Caki2 (cell line): Measurements from ENCODE around the gene LHX6. TPM values are rescaled to one million over a fixed set of nuclear protein-coding genes. Genes with fewer than 3 reads are reported as not detected.

Source experiments
- DNase-seq: peaks from one replicate; pipeline ENCODE4 v3.0.0-alpha.2; 2015; ENCODE audit warnings: low read depth
- in situ Hi-C: cut with HindIII; loops from 2 replicates; pipeline ENCODE4 v1.10.0; 2016; ENCODE audit warnings: low sequenced_read_pairs, low pct_unique_long_range_greater_than_20kb, mixed read lengths
- total RNA-seq: library from RNA; depleted of rRNA; stranded (reverse); fragments of >200 nt; shearing (Covaris generic); gene quantifications from 2 replicates; pipeline ENCODE4 v1.2.3, GENCODE V29; 2014; ENCODE audit warnings: low replicate concordance

LHX6 gene
- total RNA-seq, 1 experiment from 2014 or later = 0.74 TPM

- DNase-seq = no peak
- in situ Hi-C loops = no loop called here
Observed at GRCh38 chr9:122246666-122247065, 17.9 kb upstream of the LHX6 start.

- in situ Hi-C loops = no loop called here
- DNase-seq = no peak
Observed at GRCh38 chr9:122244349-122244748, 15.6 kb upstream of the LHX6 start.

- in situ Hi-C loops = no loop called here
- DNase-seq = no peak
Observed at GRCh38 chr9:122239722-122240121, 11.0 kb upstream of the LHX6 start.

- in situ Hi-C loops = no loop called here
Observed at GRCh38 chr9:122236681-122237080, 7.9 kb upstream of the LHX6 start.

GRCh38 chr9:122234022-122234748 lies 5.4 kb upstream of the LHX6 start:
- in situ Hi-C loops = no loop called here
- DNase-seq = no peak

More at GRCh38 chr9:122236681-122237080, 7.9 kb upstream of the LHX6 start:
- no peak for DNase-seq

- DNase-seq = no peak
- in situ Hi-C loops = no loop called here
Observed at GRCh38 chr9:122232796-122233306, 4.1 kb upstream of the LHX6 start.

GRCh38 chr9:122229485-122229837 lies 704 bp upstream of the LHX6 start:
- no peak for DNase-seq
- in situ Hi-C loops = no loop called here

- no peak for DNase-seq
- in situ Hi-C loops = no loop called here
Observed at GRCh38 chr9:122228191-122228567, 578 bp downstream of the LHX6 start.

GRCh38 chr9:122227575-122227900 lies 1.2 kb downstream of the LHX6 start:
- in situ Hi-C loops = no loop called here

GRCh38 chr9:122226758-122227574 lies 1.8 kb downstream of the LHX6 start:
- in situ Hi-C loops = no loop called here
- DNase-seq = no peak

More at GRCh38 chr9:122227575-122227900, 1.2 kb downstream of the LHX6 start:
- no peak for DNase-seq

- in situ Hi-C loops = no loop called here
- DNase-seq = no peak
Observed at GRCh38 chr9:122226142-122226757, 2.5 kb downstream of the LHX6 start.

- DNase-seq = no peak
- in situ Hi-C loops = no loop called here
Observed at GRCh38 chr9:122225312-122226141, 3.2 kb downstream of the LHX6 start.

GRCh38 chr9:122223435-122223834 lies 5.3 kb downstream of the LHX6 start:
- in situ Hi-C loops = no loop called here
- no peak for DNase-seq

GRCh38 chr9:122222791-122223190 lies 6.0 kb downstream of the LHX6 start:
- in situ Hi-C loops = no loop called here

GRCh38 chr9:122221183-122221811 lies 7.5 kb downstream of the LHX6 start:
- in situ Hi-C loops = no loop called here
- DNase-seq = no peak

More at GRCh38 chr9:122222791-122223190, 6.0 kb downstream of the LHX6 start:
- no peak for DNase-seq

- in situ Hi-C loops = no loop called here
- no peak for DNase-seq
Observed at GRCh38 chr9:122220673-122221182, 8.0 kb downstream of the LHX6 start.

- in situ Hi-C loops = no loop called here
- no peak for DNase-seq
Observed at GRCh38 chr9:122219856-122220672, 8.7 kb downstream of the LHX6 start.
